Measurements from ENCODE around the gene LIPT1. TPM values are rescaled to one million over a fixed set of nuclear protein-coding genes. Genes with fewer than 3 reads are reported as not detected.

LIPT1 gene
- total RNA-seq, 1 donor = 9.0 TPM

- DNase-seq (ENCODE audit: low read depth) = no peak
- TF ChIP-seq CTCF (IDR thresholded peaks at IDR 0.05; ENCODE audit: insufficient read depth, low read length) = no peak
- H3K4me3 ChIP-seq (ENCODE audit: low read depth, low read length) = no peak overlapping the region
Observed at GRCh38 chr2:99139003-99139402, 15.8 kb upstream of the LIPT1 start.

DNA sequence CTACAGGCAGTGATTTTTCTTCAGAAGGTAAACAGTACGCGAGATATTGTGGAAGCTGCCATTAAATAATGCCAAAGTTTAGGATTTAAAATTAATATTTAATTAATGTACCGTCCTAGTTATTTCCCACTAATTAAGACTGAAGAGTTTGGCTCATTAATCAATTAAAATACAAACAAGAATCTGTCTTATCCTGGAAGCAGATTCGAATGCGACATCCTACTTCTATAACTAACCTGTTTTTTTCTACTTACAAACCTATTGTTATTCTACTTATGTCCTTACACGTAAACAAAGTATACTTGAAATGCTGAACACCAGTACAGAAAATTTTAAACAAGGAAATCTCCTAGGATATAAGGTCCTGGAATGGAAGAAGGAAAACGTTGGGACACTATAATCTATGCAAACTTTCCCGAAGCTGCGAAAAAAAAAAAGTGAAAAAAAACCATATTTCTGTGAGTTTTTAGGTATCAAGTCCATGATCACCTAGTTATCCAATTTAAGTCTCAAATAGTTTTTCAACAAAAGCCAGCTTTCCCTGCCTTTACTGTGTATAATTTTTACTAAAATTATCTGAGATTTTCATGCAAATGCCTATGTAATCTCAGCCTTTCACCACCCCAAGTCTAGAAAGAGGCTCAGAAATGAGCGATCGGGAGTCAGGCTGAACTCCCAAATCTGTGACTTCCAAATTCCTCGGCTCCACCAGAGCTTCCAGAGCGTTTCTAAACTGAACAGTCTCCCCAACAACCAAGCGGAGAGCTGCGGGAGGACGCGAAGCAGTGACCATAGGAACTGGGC lies 14.5 kb upstream of the LIPT1 start:
- H3K4me3 ChIP-seq (ENCODE audit: low read depth, low read length) = peak overlapping the region; percentile 87
- DNase-seq (ENCODE audit: low read depth) = peak; percentile 28
- TF ChIP-seq CTCF (IDR thresholded peaks at IDR 0.05; ENCODE audit: insufficient read depth, low read length) = no peak

DNA sequence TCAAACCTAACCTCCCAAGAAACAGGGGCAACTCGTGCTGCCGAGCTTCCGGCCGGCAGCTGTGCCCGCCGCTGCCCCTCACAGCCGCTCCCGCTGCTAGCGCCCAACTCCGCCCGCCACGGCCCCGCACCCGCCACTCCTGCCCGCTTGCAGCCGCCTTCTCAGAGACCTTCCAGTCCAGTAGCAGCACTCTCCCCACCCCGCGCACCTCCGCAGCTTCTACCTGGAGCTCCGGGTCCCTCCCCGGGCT lies 14.0 kb upstream of the LIPT1 start:
- peak overlapping the region; percentile 87 for H3K4me3 ChIP-seq (ENCODE audit: low read depth, low read length)
- no peak for TF ChIP-seq CTCF (IDR thresholded peaks at IDR 0.05; ENCODE audit: insufficient read depth, low read length)

GRCh38 chr2:99141110-99142108 lies 13.4 kb upstream of the LIPT1 start, which contains the start of gene C2orf15:
TSS of gene C2orf15 (plus strand) at chr2:99141707. CDS start at chr2:99150559, 8,852 bp downstream.
- no peak for TF ChIP-seq CTCF (IDR thresholded peaks at IDR 0.05; ENCODE audit: insufficient read depth, low read length)
- H3K4me3 ChIP-seq (ENCODE audit: low read depth, low read length) = peak within 1 kb of the TSS; percentile 87
- DNase-seq (ENCODE audit: low read depth) = peak; percentile 62

More for the DNA sequence above, 14.0 kb upstream of the LIPT1 start:
- DNase-seq (ENCODE audit: low read depth) = no peak

DNA sequence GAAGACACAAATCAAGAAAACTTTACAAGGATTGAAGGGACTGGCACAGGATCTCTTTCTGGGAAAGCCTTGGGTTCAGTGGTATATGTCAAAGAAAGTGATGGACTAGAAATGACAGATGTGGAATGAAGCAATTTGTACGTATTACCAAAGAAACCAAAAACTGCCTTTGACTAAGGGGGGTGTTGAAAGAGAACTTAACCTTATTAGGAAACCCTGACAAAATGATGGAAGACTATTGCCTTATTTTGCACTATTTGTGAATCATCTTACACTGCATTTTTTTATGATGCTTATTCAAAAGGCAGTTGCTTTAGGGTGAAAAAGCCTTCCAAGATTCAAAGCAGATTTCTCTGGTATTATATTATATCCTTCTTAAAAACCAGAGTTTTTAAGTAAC lies 4.1 kb upstream of the LIPT1 start:
- no peak overlapping the region for H3K4me3 ChIP-seq (ENCODE audit: low read depth, low read length)
- no peak for TF ChIP-seq CTCF (IDR thresholded peaks at IDR 0.05; ENCODE audit: insufficient read depth, low read length)
- peak; percentile 22 for DNase-seq (ENCODE audit: low read depth)

DNA sequence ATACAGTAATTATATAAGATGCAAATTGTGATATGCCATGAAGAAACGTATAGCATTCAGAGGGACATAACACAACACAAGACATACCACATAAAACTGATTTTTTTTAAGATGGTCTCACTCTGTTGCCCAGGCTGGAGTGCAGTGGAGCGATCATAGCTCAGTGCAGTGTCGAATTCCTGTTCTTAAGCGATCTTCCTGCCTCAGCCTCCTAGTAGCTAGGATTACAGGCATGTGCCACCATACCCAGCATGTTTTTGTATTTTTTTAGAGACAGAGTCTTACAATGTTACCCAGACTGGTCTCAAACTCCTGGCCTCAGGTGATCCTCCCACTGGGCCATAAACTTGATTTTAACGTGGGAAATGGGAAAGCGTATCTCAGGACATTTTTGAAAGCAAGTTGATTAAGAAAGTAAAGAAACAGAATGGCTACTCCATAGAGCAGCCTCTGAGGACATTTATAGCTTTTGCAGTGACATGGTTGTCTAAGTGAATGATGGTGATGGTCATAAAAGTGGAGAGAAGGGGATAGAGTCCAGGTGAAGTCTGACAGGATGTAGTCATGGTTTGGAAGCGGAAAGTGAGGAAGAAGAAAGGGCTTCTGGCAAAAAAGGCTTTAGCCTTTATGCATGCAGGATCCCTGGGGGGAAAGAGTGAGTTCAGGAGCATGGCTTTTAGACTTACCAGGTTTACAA lies 2.4 kb upstream of the LIPT1 start:
- H3K4me3 ChIP-seq (ENCODE audit: low read depth, low read length) = no peak overlapping the region
- no peak for DNase-seq (ENCODE audit: low read depth)
- no peak for TF ChIP-seq CTCF (IDR thresholded peaks at IDR 0.05; ENCODE audit: insufficient read depth, low read length)

Measured in fibroblast of the aortic adventitia (primary cell).